Measurements from ENCODE around the gene BCL2L12. TPM values are rescaled to one million over a fixed set of nuclear protein-coding genes. Genes with fewer than 3 reads are reported as not detected.

The BCL2L12 gene
- total and polyA plus RNA-seq, 8 donors = 6.0 to 16.5 (median 10.6) TPM

DNA sequence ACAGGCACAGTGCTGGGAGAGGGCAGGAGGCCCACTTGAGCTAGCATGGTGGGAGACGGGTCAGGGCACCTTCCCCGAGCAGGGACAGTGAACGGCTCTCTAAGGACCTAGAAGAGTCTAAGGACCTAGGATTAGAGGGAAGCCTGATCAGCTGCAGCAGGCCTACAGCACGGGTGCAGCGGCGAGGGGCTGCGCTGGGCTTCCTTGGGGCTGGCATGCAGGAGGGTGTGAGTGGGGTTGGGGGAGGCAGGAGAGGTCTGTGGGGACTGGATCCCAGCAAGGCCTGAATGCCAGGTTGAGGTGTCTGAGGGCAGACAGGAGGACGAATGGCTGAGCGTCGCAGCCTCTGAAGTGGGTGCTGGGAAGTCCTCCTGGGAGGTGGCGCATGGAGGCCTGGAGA lies 20.1 kb upstream of the BCL2L12 start:
- Histone ChIP-seq H3K4me3 (no peak overlapping the region), H3K36me3 (peaks cover 0 to 12% (median 8%) of the 10 kb centered on the region in 3 donors), H3K27me3 (no peaks in the 10 kb centered on the region), H3K27ac (no peak overlapping the region), H3K4me1 (peaks cover 5 to 14% (median 8%) of the 10 kb centered on the region in 3 donors), H3K9me3 (no peaks in the 10 kb centered on the region)
- no peak for TF ChIP-seq CTCF (IDR thresholded peaks at IDR 0.05)
- FAIRE-seq (no peak), DNase-seq (peak in 1 of 6 donors; percentile 51), ATAC-seq (no peak)
- intact Hi-C loops (cut with DNase I) = no loop called here
- WGBS, 2 donors = 89 to 96% methylated on average over 11 of the region's 11 CpGs

- ATAC-seq (no peak), DNase-seq (peak in 1 of 6 donors; percentile 62), FAIRE-seq (no peak)
- no peak for TF ChIP-seq CTCF (IDR thresholded peaks at IDR 0.05)
- Histone ChIP-seq H3K36me3 (peaks cover 0 to 12% (median 8%) of the 10 kb centered on the region in 3 donors), H3K9me3 (no peaks in the 10 kb centered on the region), H3K4me1 (peaks cover 5 to 14% (median 8%) of the 10 kb centered on the region in 3 donors), H3K4me3 (no peak overlapping the region), H3K27me3 (no peaks in the 10 kb centered on the region), H3K27ac (no peak overlapping the region)
- WGBS, 2 donors = 91 to 96% methylated on average over 13 of the region's 13 CpGs
- intact Hi-C loops (cut with DNase I) = no loop called here
Observed at GRCh38 chr19:49645995-49646394, 19.7 kb upstream of the BCL2L12 start.

- FAIRE-seq = no peak
- peaks cover 0 to 18% (median 8%) of the 10 kb centered on the region in 3 donors for H3K36me3 ChIP-seq
- H3K4me3 ChIP-seq = no peak overlapping the region
- peak in 1 of 6 donors; percentile 54 for DNase-seq
- TF ChIP-seq CTCF (IDR thresholded peaks at IDR 0.05) = no peak
- H3K4me1 ChIP-seq = peaks cover 5 to 14% (median 8%) of the 10 kb centered on the region in 3 donors
- no peaks in the 10 kb centered on the region for H3K27me3 ChIP-seq
- WGBS, 2 donors = 89 to 92% methylated on average over 17 of the region's 17 CpGs
- H3K9me3 ChIP-seq = no peaks in the 10 kb centered on the region
- no peak for ATAC-seq
- H3K27ac ChIP-seq = no peak overlapping the region
- intact Hi-C loops (cut with DNase I) = no loop called here
Observed at GRCh38 chr19:49646586-49646985, 19.1 kb upstream of the BCL2L12 start.

DNA sequence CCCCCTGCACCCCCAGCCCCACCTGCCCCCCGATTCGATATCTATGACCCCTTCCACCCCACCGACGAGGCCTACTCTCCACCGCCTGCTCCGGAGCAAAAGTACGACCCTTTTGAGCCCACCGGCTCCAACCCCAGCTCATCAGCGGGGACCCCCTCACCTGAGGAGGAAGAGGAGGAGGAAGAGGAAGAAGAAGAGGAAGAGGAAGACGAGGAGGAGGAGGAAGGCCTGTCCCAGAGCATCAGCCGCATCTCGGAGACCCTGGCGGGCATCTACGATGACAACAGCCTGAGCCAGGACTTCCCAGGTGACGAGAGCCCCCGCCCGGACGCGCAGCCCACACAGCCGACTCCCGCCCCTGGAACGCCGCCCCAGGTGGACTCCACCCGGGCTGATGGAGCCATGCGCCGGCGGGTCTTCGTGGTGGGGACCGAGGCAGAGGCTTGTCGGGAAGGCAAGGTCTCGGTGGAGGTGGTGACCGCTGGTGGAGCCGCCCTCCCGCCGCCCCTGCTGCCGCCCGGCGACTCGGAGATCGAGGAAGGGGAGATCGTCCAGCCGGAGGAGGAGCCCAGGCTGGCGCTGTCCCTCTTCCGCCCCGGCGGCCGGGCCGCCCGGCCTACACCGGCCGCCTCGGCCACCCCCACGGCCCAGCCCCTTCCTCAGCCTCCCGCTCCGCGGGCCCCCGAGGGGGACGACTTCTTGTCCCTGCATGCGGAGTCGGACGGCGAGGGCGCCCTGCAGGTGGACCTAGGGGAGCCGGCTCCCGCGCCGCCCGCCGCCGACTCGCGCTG lies 14.5 kb upstream of the BCL2L12 start:
- no peak for TF ChIP-seq CTCF (IDR thresholded peaks at IDR 0.05)
- Histone ChIP-seq H3K27me3 (no peaks in the 10 kb centered on the region), H3K9me3 (no peaks in the 10 kb centered on the region), H3K4me1 (no peaks in the 10 kb centered on the region), H3K27ac (no peak overlapping the region), H3K36me3 (peaks cover 0 to 50% (median 25%) of the 10 kb centered on the region in 3 donors), H3K4me3 (no peak overlapping the region)
- intact Hi-C loops (cut with DNase I) = no loop called here
- ATAC-seq = no peak
- WGBS, 2 donors = 95% methylated on average over 51 to 72 of the region's 72 CpGs
- FAIRE-seq = no peak
- peak in 1 of 6 donors; percentile 33 for DNase-seq
